GM21717 (cell line): ENCODE results near the gene CDH23.

Experiments
- ATAC-seq: cut with Tn5 transposase; IDR thresholded peaks from one replicate; pipeline ENCODE4 v1.9.1; 2021; ENCODE audit warnings: mild to moderate bottlenecking, moderate library complexity; ENCODE audit not compliant: unreplicated experiment

CDH23 gene

DNA sequence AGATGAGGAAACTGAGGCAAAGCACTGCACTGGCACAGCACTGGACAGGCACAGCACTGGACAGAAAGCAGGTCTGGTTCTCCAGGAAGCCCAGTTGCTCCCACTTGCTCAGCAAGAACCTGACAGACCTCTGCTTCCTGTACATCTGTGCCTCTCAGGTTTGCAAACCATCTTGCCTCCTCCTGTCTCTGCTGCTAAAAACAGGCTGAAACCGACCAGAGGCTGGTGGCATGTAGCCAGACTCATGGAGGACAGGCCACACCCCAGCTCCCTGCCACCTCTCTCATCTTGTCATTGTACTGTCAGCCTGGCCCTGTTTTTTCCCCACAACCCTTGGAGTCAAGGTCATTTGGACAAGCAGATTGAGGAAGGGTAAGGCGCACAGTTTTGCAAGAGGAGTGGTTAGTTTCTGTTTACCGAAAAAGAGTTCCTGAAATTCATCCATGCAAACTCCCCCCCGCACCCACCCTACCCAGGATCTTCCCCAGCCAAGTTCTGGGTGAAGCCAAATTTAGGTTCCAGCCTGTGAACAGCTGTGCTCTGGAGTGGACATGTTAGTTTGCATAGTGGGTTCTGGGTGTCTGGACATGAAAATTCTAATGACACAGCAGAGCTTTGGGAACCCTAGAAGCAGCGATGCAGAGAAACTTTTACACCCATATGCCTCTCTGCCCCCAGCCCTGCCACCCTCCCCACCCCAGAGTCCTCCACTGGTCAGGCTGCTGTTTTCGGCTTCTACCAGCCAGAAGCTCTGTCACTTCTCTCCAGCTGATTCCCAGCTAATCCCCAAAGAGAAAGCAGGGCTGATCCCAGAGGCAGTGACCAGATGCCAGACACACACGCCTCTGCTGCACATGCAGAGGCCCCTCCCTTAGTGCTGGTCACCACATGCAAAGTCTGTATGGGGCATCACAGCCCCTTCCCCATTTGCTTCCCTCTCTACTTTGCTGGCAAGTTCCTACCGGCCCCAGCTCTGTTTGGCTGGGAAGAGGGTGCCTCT lies 331.3 kb downstream of the CDH23 start:
- ATAC-seq: peak; percentile 56

GRCh38 chr10:71729161-71729636 lies 332.5 kb downstream of the CDH23 start:
- no peak for ATAC-seq

- no peak for ATAC-seq
Observed at GRCh38 chr10:71731791-71732190, 335.1 kb downstream of the CDH23 start.

GRCh38 chr10:71734797-71735196 lies 338.1 kb downstream of the CDH23 start:
- ATAC-seq: no peak

DNA sequence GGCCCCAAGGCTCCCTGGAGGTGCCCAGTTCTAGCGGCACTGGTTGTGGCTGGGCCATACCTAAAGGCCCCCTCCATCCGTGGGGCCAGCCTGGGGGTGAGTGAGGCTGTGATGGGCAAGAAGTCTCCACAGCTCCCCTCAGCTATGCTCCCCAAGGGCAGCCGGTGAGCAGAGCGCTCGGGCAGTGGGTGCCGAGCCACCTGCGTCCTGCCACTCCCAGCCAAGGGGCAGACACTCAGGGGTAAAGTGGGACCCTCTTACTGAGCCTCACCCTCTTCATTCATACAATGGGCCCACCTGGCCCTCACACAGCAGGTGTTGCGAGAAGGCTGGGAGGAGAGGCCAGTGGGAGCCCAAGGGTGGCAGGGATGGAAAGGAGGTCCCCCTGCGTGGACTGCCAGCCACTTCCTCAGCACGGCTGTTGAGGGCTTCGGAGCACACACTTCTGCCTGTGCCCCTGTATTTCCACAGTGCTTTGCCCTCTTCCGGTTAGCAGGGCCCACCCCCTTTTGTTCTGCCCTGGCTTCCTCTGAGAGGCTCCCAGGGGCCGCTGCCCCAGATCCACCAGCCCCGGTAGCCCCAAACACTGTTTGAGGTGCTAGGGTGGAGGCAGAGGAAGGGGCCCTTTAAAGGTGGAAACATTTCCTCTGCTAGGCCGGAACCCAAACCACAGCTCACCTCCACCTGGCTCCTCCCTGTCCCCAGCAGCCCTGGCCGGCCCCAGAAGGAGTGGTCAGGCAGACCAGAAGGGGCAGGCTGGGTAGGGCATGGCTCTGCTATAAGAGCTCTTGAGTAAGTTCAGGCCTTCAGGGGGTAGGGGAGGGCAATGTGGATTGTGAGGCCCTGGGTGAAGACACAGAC lies 339.2 kb downstream of the CDH23 start:
- ATAC-seq: no peak

DNA sequence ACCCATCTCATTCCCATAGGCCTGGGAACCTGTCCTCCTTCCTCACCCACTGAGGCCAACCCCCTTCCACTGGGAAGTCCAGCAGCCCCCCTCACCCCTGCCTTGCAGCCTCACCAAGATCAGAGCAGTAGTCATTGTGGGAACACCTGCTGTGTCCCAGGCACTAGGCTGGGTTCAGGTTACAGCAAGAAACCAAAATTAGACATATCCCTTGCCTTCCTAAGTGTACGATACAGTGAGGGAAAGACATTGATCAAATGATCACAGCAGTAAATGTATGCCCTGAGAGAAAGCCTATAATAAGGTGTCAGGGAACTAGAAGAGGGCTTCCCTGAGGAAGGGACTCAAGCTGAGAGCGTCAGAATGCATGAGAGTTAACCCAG lies 339.8 kb downstream of the CDH23 start:
- ATAC-seq: no peak

DNA sequence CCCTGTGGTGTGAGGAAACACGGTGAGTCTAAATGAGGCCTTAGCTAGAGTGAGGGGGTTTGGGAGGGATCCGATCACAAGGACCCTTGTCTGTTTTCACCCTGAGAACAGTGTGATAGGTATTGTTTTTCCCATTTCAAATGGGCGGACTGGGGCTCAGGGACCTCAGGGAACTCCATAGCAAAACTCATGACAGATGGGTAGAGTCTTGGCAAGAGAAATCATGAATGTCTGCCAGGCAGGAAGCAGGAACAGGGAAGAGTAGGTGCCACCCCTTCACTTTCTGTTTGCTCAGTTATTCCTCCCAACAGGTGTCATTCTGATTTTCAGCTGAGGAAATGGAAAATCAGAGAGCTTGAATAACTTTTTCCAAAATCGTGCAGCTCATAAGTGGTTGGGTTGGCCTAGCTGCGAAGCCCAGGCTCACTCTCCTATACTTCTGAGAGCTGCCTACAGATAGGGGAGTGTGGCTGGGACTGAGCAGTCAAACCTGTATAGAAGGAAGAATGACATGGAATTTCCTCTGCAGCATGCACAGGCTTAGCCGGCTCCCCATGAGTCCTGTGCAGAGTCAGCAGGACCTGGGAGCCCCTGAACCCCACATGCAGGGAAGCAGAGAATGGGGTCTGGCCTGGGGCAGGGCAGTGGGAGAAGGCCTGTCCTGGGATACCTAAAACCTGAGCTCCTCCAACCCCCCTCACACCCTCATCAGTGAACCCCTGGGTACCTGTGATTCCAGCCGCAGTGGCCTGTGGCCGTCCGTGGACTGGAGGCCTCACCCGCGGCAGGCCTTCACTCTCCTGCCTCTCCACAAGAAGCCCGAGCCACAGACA lies 340.5 kb downstream of the CDH23 start:
- ATAC-seq: no peak

DNA sequence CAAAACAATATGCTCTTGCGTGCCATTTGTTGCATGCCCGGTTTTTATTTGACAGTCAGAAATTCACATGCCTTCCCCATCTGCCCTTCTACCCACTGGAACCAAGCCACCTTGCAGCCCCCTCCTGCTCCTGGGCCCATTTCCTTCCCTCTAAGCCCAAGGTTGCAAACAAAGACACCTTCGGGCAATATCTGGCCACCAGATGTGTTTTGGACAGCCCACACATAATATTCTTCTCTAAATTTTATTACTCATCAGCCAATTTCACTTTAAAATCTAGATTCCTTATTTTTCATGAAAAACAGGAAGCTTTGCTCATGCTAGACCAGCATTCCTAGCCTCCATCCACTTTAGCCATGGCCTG lies 341.1 kb downstream of the CDH23 start:
- ATAC-seq: no peak

GRCh38 chr10:71739358-71739900 lies 342.7 kb downstream of the CDH23 start:
- ATAC-seq: no peak

DNA sequence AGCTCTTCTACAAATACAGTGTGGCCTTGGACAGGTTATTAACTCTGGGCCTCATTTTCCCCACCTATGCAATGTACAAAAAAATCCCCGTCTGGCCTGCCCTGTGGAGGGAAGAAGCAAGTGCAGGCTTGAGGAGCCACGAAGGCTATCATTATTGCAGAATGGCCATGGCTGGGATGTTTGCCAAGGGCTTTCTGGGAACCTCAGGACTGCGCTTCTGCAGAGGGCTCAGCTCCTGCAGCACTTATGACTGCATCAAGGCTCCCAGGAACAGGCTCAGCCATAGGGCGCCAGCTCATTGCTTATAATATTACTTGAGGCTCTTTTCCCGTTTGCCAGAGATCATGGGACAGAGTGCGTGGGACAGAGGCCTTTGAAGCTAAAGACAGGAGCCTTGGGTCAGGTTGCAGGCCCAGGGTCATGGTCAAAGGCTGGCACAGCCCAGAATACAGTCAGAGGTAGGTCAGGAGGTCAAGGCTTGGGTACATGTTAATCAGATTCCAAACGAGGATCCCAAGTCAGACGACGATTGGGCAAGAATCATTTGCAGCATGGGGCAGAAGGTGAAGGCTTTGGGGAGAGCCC lies 343.4 kb downstream of the CDH23 start:
- ATAC-seq: no peak

GRCh38 chr10:71741029-71741428 lies 344.3 kb downstream of the CDH23 start:
- ATAC-seq: no peak

DNA sequence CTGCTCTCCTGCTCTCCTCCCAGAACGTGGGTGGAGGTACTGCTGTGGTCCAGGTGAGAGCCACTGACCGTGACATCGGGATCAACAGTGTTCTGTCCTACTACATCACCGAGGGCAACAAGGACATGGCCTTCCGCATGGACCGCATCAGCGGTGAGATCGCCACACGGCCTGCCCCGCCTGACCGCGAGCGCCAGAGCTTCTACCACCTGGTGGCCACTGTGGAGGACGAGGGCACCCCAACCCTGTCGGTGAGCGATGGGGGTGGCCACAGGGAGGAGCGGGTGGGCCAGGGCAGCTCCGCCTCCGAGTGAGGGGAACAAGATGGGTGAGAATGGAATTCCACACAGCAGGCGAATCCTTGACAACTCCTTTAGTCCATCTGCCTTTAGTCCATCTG lies 345.0 kb downstream of the CDH23 start:
- ATAC-seq: no peak

DNA sequence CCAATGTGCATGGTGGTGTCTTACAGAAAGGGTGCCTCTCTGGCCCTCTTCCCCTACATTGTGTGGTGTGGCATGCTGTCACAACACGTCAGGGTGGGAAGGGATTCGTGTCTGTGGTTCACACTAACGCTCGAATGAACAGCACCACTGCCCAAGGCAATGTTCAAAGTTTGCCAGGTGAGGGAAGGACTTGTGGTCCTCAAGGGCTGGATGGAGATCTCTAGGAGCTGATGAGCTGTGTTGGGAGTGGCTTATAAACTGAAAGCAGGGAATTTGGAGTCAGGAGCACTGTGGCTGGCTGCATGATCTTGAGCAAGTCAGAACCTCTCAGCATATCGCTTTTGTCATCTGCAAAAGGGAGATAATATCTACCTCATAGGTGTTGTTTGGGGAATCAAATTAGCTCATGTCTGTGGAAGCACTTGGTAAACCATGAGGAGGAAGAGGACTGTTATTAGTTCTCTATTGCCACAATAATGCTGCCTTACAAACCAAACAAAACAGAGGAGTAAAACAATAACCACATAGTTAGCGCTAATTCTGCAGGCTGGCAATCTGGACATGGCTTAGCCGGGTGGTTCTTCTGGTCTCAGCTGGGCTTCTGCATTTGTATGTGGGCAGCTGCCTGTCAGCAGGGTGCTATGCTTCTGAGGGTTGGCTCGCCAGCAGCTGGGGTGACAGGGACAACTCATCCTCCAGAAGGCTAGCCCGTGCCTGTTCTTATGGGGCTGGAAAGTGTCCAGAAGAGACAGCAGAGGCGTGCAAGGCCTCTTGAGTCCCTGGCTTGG lies 345.8 kb downstream of the CDH23 start:
- no peak for ATAC-seq

DNA sequence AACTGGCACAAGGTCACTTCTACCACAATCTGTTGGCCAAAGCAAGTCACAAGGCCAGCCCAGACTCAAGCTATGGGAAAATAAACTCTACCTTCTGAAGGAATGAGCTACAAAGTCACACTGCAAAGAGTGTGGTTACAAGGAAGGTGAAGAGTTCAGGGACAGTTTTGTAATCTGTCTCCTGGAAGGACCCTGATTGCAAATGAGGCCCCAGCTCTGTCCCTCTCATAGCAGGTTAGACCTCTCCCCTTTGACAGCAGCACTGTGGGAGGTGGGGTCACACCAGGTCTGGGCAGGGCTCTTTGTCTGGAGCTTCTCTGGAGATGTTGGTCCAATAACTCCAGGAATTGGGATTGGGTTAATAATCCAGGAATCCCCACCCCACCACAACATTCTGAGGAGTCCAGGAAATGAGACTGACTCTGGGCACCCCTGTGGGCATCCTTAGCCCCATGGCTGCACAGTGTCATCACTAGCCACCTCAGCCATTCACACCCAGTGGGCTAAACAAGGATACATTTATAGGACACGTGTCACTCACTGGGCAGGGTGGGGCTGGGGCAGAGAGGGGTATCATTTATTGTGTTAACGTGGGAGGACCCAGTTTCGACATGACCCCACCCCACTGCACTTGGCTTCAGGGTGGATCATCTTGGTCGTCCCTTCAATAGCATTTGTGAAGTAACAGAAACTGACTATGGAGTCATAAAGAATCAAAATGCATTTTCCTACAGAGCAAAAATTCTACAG lies 346.5 kb downstream of the CDH23 start:
- ATAC-seq: no peak

GRCh38 chr10:71743866-71744265 lies 347.1 kb downstream of the CDH23 start:
- no peak for ATAC-seq

- ATAC-seq: no peak
Observed at GRCh38 chr10:71744897-71745663, 348.4 kb downstream of the CDH23 start.

DNA sequence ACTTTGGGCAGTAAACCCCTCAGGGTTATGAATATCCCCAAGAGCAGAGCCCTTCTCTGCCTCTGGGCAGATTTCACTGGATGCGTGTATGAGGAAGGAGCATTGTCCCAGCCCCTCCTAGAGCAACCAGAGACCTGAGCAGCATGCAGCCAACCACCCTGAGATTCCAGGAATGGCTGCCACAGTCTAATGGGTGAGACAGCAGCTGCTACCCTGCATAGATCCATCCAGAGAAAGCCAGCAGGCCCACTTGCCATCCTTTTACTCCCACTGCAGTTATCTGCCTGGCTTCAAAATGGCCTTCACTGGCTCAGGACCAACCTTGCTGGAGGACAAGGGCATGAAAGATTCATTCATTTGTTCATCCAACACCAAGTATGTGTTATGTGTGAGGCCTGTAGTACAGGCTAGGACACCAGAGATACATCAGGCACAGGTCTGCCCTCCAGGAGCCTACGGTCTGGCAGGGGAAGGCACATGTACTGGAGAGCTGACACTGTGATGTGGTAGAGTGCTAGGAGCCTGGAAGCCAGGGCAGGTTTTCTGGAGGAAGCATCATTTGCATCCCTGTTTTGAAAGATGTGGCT lies 349.0 kb downstream of the CDH23 start:
- ATAC-seq: no peak
